GM19328 (cell line): Measurements from ENCODE around the gene ADAM21.
"Not testable (repeated sequence)": the region's sequence is repeated elsewhere in the genome, so short reads cannot be mapped to it uniquely, and the experiment has no call there.

ENCODE experiments used
- ATAC-seq: cut with Tn5 transposase; IDR thresholded peaks from one replicate; pipeline ENCODE4 v1.9.1; 2021; ENCODE audit warnings: mild to moderate bottlenecking, moderate library complexity; ENCODE audit not compliant: unreplicated experiment

The ADAM21 gene

DNA sequence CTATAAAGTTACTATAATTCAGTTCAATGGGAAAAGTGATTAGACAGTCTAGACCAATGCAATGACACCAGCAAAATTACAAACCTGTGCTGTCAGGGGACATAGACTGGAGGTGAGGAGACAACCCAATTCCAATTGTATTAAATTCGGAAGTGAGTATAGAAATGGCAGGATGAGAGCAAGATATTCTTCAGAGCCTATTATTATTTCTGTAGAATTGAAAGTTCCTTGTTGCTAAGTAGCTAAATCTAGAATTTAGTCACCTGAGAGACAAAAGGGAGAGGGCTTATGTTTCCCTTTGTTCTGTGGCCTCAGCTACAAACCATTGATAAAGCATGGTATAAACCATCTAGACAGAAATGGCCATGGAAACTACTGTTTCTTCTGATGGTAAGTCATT lies at the start of gene ADAM21:
TSS of gene ADAM21 (plus strand) at position 301 of the 400 bp plus-strand sequence. CDS start 5,326 bp downstream, outside the sequence.
- no peak for ATAC-seq

DNA sequence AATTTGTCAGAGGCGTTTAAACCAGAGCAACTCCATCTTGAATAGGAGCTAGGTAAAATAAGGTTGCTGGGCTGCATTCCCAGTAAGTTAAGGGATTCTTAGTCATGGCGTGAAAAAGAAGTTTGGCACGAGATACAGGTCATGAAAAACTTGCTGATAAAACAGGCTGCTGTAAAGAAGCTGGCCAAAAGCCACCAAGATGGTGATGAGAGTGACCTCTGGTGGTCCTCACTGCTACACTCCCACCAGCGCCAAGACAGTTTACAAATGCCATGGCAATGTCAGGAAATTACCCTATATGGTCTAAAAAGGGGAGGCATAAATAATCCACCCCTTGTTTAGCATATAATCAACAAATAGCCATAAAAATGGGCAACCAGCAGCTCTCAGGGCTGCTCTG lies 48.6 kb upstream of the ADAM21 start:
- not testable (repeated sequence) for ATAC-seq

DNA sequence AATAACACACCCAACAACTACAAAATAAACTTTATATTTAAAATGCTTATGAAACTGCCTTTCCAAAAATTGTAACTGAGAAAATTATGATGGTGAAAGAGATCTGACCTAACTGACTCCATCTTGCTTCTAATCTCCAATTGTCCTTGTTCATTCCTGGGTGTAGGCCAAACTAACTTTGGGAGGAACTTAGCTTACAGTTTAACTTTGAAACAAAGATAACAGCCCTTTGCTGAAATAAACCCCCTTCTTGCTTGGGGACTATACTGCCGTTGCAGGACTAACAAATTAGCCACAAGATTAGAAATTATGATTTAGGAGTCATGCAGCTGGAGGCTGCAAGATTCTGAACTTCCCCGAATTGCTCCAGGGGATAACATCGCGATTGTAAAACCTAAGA lies 45.8 kb upstream of the ADAM21 start:
- ATAC-seq, result not testable (repeated sequence)

DNA sequence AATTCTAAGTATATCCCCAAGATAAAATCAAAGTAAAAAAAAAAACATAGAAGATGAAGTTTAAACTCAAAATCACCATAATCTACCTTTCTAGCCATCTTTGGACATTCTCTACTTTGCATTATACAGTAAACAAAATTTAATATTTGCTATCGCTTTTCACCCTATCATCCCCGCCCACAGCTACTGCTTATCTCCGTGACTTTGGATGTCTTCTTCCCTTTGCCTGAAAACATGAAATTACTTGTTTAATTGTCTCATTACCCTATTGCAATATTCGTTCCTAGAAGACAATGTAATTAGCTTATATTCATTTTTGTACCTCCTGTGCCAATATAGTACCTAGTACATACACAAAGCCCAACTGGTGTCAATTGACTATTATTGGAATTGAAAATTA lies 44.4 kb upstream of the ADAM21 start:
- ATAC-seq, result no peak

DNA sequence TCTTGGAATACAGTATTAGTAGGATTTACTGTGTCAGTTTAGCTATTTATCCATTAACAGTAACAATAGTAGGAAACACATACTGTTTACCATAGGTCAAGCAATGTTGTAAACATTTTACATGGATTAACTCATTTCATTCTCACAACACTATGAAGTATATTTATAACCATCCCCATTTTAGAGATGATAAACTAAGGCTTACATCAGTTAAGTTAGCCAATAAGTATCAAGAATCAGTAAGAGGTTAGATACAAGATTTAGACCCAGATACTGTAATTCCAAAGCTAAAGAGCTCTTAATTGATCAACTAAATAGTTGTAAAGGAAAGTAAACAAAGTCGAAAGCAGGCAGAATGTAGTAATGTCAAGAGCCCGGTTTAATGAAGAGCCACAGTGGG lies 36.2 kb upstream of the ADAM21 start:
- no peak for ATAC-seq

DNA sequence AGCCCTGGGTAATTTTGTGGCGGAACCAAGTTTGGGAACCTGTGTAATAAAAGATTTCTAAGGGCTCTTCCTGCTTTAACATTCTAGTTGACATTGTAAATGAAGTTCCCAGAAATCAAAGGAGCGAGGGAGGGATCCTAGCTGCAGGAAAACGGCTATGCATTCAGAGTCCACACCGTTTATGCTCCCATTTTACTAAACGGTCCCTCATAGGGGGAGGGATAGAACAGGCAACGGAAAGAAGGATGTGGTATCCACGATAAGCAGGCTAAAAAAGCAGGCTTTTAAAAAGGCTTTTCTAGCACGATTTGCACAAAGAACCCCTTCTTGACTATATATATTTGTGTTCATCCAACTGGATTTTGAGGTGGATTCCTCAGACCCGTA lies 35.6 kb upstream of the ADAM21 start:
- no peak for ATAC-seq

DNA sequence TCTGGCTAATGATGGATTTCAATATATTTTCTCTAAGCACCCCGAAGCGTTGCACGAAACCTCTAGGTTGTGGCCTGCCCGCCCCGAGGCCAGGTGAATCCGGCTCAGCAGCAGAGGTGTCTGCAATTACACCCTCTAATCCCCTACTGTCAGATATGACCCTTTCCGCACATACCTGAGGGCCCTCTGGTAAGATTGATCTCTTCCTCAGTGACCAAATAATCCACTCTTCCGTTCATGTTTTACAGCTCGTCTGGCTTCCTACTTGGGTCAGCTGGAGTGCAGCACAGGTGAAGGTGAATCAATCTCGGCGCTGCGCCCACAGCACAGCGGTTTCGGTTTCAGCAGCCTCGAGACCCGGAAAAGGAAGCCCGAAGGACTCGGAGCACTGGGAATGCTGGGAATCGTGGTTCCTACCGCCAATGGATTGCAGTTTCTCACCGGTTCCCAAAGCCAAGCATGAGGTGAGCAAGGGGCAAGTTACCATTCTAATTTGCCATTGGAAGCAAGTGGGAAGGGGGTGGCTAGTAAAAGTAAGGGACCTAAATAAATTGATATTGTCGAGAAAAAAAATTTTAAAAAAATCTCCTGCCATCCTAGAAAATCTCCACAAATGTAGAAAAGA lies 35.1 kb upstream of the ADAM21 start, which contains the start of gene SYNJ2BP:
TSS of gene SYNJ2BP (minus strand) at position 366 of the 625 bp plus-strand sequence. CDS start at position 239, 127 bp downstream.
- no peak for ATAC-seq

DNA sequence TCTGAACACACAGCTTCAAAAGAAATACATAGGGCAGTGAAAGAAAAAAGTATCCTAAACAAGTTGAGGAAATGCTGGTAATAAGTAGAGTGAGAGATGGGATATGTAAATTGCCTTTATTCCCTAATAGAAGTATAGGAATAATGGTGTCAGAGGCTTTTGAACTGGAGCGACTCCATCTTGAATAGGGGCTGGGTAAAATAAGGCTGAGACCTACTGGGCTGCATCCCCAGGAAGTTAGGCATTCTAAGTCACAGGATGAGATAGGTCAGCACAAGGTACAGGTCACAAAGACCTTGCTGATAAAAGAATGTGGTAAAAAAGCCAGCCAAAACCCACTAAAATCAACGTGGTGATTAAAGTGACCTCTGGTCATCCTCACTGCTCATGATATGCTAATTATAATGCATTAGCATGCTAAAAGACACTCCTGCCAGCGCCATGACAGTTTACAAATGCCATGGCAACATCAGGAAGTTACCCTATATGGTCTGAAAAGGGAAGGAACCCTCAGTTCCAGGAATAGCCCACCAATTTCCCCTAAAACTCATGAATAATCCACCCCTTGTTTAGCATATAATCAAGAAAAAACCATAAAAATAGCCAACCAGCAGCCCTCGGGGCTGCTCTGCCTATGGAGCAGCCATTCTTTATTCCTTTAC lies 32.6 kb upstream of the ADAM21 start:
- ATAC-seq, result not testable (repeated sequence)

DNA sequence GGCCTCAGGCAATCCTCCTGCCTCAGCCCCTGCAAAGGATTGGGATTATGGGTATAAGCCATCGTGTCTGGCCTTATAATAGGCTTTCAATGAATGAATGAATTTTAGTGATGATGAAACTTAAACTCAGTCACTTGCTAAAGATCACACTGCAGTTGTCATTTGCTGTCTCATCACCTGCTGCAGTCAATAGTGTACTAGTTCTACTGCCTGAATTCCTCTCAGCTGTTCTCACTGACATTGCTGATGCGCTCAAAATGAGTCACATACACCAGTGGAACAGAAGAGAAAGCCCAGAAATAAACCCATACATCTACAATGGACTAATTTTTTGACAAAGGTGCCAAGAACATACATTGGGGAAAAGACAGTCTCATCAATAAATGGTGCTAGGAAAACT lies 29.4 kb upstream of the ADAM21 start:
- ATAC-seq, result no peak

DNA sequence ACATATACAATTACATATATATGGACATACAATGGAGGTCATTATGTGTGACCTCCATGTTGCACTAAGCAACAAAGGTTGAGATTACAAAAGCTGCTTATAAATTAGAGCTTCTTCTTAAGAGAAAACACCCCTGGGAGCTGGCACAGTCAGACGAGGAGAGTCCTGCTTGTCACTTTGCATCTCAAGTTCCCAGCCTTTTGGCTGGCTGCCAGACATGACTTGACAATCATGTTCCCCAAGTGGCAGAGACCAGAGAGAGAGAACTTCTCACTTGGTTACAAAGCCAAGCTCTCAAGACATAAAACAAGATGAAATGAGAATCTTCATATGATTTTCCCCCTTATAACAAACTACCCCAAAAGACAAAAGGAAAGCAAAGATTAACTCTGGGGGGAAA lies 26.6 kb upstream of the ADAM21 start:
- no peak for ATAC-seq

DNA sequence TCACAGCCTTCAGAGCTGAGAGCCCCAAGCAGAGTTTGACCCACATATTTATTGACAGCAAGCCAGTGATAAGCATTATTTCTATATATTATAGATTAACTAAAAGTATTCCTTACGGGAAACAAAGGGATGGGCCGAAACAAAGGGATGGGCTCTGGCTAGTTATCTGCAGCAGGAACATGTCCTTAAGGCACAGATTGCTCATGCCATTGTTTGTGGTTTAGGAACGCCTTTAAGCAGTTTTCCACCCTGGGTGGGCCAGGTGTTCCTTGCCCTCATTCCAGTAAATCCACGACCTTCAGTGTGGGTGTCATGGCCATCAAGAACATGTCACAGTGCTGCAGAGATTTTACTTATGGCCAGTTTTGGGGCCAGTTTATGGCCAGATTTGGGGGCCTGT lies 25.4 kb upstream of the ADAM21 start:
- ATAC-seq, result not testable (repeated sequence)

DNA sequence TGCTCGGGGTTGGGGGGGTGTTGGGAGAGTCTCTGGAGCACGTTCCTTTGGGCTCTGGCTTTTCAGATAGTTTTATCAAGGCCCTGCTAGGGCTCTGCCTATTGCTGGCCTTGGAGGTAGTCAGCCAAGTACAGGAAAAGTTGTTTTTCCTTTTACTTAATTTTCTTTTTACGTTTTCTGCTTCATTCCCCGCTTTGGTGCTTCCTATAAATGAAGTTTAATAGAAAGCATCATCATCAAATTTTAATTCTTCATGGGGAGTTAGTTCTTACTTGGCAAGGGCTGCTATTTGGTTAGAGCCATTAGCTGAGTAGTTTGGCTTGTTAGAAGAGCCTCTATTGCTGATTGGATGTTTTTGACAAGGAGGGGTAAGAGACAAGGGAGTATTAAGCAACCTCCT lies 15.1 kb upstream of the ADAM21 start:
- no peak for ATAC-seq

DNA sequence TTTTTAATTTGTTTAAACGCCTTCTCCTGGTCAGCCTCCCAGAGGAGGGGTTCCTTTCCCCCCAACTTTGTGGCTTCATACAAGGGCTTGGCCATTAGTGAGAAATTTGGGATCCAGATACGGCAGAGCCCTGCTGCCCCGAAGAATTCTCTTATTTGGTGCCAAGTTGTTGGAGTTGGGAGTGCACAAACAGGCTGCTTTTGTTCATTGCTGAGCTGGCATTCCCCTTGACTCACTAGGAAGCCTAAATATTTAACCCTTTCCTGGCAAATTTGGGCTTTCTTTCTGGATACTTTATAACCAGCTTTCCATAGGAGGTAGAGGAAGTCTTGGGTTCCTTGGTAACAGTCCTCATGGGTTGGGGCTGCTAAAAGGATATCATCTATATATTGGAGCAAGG lies 10.3 kb upstream of the ADAM21 start:
- ATAC-seq, result no peak

DNA sequence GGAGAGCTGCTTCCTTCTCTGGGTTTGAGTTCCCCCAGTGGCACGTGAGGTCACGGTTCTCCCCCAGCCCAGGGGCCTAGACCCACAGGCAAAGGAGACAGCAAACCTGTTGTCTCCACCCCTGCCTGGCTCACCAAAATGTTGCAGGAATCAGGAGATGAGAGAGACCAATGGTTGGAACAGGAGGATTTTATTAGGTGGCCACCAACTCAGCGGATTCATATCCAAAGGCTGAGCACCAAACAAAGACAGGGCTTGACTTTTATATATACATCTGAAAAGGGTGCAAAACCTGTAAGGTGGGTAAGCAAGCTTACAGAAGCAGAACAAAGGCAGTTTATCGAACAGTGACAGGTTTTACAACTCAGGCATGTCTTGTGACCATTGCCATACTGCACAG lies 9.2 kb upstream of the ADAM21 start:
- ATAC-seq, result no peak

DNA sequence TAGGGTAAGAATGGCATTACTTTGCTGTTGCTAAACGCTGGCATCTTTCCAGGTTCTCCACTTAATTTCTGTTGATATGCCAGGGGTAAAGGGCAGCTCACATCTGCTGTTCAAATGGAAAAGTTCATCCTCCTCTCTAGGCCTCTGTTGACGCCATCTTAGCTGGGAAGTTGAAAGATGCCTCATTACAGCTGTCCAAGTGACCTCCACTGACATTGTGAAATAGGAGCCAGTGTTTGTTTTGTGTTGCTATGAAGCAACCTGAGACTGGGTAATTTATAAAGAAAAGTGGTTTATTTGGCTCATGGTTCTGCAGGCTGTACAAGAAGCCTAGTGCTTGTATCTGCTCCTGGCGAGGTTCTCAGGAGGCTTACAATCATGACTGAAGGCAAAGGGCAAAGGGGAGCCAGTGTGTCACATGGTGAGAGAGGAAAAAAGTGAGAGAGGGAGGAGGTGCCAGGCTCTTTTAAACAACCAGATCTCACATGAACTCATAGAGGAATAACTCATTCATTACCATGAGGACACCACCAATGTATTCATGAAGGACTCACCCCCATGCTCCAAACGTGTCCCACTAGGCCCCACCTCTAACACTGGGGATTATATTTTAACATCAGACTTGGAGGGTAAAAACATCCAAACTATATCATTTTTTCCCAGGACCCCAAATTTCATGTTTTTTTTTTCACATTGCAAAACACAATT lies 3.2 kb upstream of the ADAM21 start:
- no peak for ATAC-seq

DNA sequence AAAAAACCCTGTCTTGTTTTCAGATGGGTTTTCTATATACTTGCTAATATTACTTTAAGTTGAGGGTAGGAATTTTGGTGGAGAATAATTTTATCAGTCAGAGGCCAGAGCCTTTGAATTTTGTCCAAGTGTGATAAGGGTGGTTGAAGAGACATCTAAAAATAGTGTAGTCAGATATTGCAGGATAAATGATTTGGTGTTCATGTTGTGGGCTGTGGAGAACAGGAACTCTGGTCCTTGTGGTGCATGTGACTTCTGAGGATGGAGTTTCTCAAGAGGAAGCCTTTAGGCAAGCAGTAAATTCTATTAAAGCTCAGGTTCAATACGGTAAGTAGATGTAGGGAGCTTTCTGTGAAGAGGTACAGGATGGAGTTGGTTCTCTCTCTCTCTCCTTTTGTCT lies 2.8 kb downstream of the ADAM21 start:
- no peak for ATAC-seq

DNA sequence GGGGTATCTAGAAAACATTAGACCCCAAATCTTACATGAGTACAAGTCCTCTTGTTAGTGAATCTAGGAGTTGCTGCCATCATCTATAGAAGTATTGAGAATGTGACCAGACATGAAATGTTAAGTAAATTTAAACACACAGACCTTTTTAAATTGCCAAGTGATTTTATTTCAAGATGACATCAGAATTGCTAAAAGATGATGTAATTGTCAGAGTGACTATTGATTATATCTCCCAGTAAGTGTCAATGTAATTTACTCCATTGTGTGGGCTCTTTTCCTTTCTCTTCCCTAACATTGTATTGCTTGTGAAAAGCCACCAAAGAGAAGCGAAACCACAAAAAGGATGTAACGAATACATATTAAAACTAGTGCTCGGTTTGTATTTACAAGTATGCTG lies 16.8 kb downstream of the ADAM21 start:
- ATAC-seq, result no peak

DNA sequence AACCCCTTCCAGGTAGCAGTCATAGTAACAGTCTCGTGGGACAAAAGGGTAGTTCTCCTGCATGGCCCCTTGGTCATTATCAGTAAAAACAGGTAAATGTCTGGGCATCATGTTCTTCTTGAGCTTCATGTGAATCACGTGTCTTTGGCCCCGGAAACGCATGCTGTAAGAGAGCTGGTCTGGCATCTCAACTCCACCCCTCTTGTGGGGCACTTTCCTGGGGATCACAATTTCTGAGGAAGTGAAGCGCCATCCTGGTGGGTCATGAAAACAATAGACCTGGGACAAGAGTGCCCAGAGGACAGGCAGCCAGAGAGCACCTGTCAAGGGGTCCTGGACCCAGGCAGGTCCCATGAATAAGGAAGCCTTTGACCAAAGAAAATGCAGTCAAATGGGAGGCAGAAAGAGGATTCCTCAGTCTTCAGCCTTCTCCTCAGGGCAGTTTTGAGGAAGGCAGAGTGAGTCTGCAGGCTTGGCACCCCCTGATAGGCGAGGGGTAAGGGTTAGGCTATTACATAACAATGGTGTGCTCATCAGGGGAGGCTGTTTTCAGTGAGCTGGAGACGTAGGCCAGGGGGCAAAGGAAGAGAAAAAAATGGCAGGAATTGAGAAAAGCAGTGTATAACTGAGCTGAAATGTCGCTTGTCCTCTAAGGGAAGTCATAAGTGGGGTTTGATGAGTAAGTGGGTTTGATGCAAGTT lies 19.0 kb downstream of the ADAM21 start:
- ATAC-seq, result not testable (repeated sequence)

DNA sequence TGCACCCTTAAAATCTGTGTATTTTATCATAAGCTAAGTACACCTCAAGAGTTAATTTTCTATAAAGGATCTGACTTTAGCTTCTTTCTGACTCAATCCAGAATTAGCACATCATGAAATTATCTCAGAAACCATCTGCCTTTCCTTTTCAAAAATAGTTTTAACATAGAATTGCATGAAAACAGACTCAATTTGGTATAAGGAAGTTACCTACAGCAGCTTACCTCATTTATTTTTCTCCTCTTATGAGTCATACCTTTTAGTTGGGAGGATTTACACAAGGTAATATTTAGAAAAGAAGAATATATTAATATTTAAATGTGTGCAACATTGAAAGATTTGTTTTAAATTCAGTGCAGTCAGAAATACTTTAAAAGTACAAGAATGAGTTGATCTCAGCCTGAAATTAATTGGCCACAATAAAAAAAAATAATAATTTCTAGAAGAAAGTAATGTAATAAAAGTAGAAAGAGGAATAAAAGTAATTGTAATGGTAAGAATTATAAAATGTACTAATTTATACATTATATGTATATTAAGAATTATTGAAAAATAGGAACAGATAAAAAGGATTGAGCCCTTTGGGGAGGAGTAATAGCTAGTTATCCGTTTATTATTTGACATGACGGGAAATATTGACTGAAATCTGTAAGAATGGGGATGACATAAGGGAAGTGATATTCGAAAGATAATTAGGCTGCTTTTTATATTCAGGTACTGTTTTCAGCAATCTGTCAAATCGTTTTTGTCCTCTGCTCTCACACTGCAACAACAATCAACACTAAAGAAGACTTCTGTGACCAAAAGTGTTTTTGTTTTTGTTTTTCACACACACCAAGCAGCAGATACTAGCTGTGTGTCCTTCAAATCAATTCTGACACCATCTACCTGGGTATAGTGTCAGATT lies 20.5 kb downstream of the ADAM21 start:
- no peak for ATAC-seq

DNA sequence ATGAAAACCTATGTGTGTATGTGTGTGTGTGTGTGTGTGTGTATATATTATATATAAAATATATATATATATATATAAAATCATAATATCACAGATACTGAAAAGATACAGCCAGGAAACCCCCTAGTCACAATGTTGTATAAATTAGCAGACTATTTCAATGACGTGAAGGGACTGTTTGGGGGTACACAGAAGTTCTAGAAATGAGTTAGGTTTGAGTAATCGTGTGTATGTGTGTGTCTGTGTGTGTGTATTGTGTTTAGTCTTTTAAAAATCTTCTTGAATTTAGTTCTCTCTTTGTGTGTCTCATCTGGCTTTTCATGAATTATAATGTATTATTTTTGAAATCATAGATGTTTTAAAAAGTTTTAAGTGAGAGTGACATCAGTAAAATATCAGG lies 21.9 kb downstream of the ADAM21 start:
- no peak for ATAC-seq
